Transverse colon (tissue), 3 donors: ENCODE measurements around the gene KLHDC4.

ENCODE experiments used
- EP300 ChIP-seq: sonication (generic); formaldehyde crosslinking; IDR thresholded peaks from one replicate; pipeline ENCODE4 v1.6.1; 2017; ENCODE audit warnings: antibody characterized with exemption, low read depth
- POLR2A ChIP-seq: fragments of 450-650 bp; IDR thresholded peaks from one replicate; pipeline ENCODE4 v1.6.1; 2016; ENCODE audit warnings: antibody characterized with exemption, mild to moderate bottlenecking, moderate library complexity
- TF ChIP-seq, protein P1 (sequence below), 5 experiments: fragments of 200-600 bp in 3 of 5; fragments of 450-650 bp in 2 of 5; sonication (generic) in 3 of 5; IDR thresholded peaks; 1 replicate in 2 of 5; 2 replicates in 3 of 5; pipeline ENCODE4 v1.5.1; 2016 to 2017; ENCODE audit warnings: antibody characterized with exemption in 5 of 5, inconsistent platforms in 3 of 5, mild to moderate bottlenecking in 2 of 5, moderate library complexity in 1 of 5

- TF ChIP-seq POLR2A (peak; percentile 82), EP300 (no peak)
- TF ChIP-seq, protein P1, sequence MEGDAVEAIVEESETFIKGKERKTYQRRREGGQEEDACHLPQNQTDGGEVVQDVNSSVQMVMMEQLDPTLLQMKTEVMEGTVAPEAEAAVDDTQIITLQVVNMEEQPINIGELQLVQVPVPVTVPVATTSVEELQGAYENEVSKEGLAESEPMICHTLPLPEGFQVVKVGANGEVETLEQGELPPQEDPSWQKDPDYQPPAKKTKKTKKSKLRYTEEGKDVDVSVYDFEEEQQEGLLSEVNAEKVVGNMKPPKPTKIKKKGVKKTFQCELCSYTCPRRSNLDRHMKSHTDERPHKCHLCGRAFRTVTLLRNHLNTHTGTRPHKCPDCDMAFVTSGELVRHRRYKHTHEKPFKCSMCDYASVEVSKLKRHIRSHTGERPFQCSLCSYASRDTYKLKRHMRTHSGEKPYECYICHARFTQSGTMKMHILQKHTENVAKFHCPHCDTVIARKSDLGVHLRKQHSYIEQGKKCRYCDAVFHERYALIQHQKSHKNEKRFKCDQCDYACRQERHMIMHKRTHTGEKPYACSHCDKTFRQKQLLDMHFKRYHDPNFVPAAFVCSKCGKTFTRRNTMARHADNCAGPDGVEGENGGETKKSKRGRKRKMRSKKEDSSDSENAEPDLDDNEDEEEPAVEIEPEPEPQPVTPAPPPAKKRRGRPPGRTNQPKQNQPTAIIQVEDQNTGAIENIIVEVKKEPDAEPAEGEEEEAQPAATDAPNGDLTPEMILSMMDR (IDR thresholded peaks at IDR 0.05), result no peak
Observed at GRCh38 chr16:87765776-87766484, at the start of gene KLHDC4.
